NCI-H82 treated with DMSO at 0.1 percent for 48 hours (cell line): Measurements from ENCODE around the gene INTS14.
A peak's percentile ranks its signal among the peaks of the same experiment; 100 is the strongest.

Experiments
- DNase-seq: peaks from one replicate; lab custom pipeline; 2025; ENCODE audit not compliant: unreplicated experiment; lab: John Stamatoyannopoulos, UW

The INTS14 gene

GRCh38 chr15:65610871-65611718 lies at the start of gene INTS14:
Gene INTS14, minus strand, starts transcription at chr15:65611131. Its CDS starts 3,751 bp downstream, at chr15:65607380.
- DNase-seq = peak; percentile 88

- DNase-seq = no peak
These were observed 48.6 kb upstream of the INTS14 start for GRCh38 chr15:65659502-65660052.

GRCh38 chr15:65655457-65655856 lies 44.5 kb upstream of the INTS14 start:
- DNase-seq = no peak

- DNase-seq = no peak
These were observed 44.1 kb upstream of the INTS14 start for GRCh38 chr15:65655026-65655425.

- DNase-seq = no peak
These were observed 43.0 kb upstream of the INTS14 start for GRCh38 chr15:65653801-65654521.

- DNase-seq = no peak
These were observed 42.4 kb upstream of the INTS14 start for GRCh38 chr15:65653341-65653740.

- no peak for DNase-seq
These were observed 41.2 kb upstream of the INTS14 start for GRCh38 chr15:65651831-65652749.

- no peak for DNase-seq
These were observed 40.1 kb upstream of the INTS14 start for GRCh38 chr15:65651042-65651322.

GRCh38 chr15:65650312-65651041 lies 39.5 kb upstream of the INTS14 start:
- no peak for DNase-seq

- no peak for DNase-seq
These were observed 35.6 kb upstream of the INTS14 start for GRCh38 chr15:65646486-65646885.

GRCh38 chr15:65645392-65645791 lies 34.5 kb upstream of the INTS14 start:
- no peak for DNase-seq

GRCh38 chr15:65644282-65644681 lies 33.4 kb upstream of the INTS14 start:
- no peak for DNase-seq

- no peak for DNase-seq
These were observed 31.7 kb upstream of the INTS14 start for GRCh38 chr15:65642594-65642993.

GRCh38 chr15:65641768-65642475 lies 31.0 kb upstream of the INTS14 start:
- DNase-seq = peak; percentile 82

- no peak for DNase-seq
These were observed 28.6 kb upstream of the INTS14 start for GRCh38 chr15:65639509-65639908.

GRCh38 chr15:65638681-65639089 lies 27.8 kb upstream of the INTS14 start:
- DNase-seq = peak; percentile 87

- DNase-seq = no peak
These were observed 27.2 kb upstream of the INTS14 start for GRCh38 chr15:65638109-65638508.

GRCh38 chr15:65634356-65634755 lies 23.4 kb upstream of the INTS14 start:
- no peak for DNase-seq

- DNase-seq = no peak
These were observed 22.8 kb upstream of the INTS14 start for GRCh38 chr15:65633752-65634151.
